Liver (tissue), 3 donors: Measurements from ENCODE around the gene UBE2QL1.

Experiments used
- EGR1 ChIP-seq, 2 donors: IDR thresholded peaks; 2 replicates each; pipeline ENCODE4 v1.6.1; 2016 to 2018; ENCODE audit warnings: antibody characterized with exemption in 2 of 2, low read depth in 2 of 2
- JUND ChIP-seq, 2 donors: IDR thresholded peaks; 2 replicates each; pipeline ENCODE4 v1.6.1; 2016; ENCODE audit warnings: antibody characterized with exemption in 2 of 2
- RAD21 ChIP-seq, 2 donors: IDR thresholded peaks; 2 replicates each; pipeline ENCODE4 v1.6.1; 2016; ENCODE audit warnings: antibody characterized with exemption in 2 of 2, mild to moderate bottlenecking in 2 of 2
- SP1 ChIP-seq: IDR thresholded peaks from 2 replicates; pipeline ENCODE4 v1.6.1; 2018; ENCODE audit warnings: antibody characterized with exemption, mild to moderate bottlenecking
- TF ChIP-seq, protein P1 (sequence below): fragments of 150-350 bp; IDR thresholded peaks from 2 replicates; pipeline ENCODE4 v1.5.1; 2017; ENCODE audit warnings: improper control_type of control experiment, low read depth, low read length; ENCODE audit not compliant: missing input control
- TF ChIP-seq, protein P2 (sequence below): IDR thresholded peaks from 2 replicates; pipeline ENCODE4 v1.6.1; 2016; ENCODE audit warnings: antibody characterized with exemption
- TF ChIP-seq, protein P3 (sequence below): IDR thresholded peaks from 2 replicates; pipeline ENCODE4 v1.6.1; 2016; ENCODE audit warnings: antibody characterized with exemption, mild to moderate bottlenecking
- TF ChIP-seq, protein P4 (sequence below): IDR thresholded peaks from 2 replicates; pipeline ENCODE4 v1.6.1; 2016; ENCODE audit warnings: antibody characterized with exemption
- donor health status: healthy.
- donor health status: healthy.

DNA sequence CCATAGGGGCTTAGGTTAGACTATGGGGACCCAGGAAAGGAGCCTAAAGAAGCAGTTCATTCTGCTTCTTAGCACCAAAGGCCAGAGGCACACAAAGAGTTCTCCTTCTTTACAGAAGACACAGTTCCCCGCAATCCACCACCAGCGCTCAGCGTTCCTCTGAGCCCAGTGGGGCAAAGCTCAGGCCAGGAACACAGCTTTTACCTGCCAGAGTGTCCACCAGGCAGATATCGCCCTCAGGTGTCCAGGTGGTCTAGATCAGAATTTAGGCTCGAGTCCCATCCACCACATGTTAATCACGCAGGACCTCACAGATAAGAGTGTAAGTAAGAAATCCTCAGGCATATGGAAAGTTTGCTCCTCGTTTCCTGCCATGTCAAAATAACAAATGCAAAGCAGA is 53.0 kb downstream of the UBE2QL1 start:
- TF ChIP-seq, protein P1, sequence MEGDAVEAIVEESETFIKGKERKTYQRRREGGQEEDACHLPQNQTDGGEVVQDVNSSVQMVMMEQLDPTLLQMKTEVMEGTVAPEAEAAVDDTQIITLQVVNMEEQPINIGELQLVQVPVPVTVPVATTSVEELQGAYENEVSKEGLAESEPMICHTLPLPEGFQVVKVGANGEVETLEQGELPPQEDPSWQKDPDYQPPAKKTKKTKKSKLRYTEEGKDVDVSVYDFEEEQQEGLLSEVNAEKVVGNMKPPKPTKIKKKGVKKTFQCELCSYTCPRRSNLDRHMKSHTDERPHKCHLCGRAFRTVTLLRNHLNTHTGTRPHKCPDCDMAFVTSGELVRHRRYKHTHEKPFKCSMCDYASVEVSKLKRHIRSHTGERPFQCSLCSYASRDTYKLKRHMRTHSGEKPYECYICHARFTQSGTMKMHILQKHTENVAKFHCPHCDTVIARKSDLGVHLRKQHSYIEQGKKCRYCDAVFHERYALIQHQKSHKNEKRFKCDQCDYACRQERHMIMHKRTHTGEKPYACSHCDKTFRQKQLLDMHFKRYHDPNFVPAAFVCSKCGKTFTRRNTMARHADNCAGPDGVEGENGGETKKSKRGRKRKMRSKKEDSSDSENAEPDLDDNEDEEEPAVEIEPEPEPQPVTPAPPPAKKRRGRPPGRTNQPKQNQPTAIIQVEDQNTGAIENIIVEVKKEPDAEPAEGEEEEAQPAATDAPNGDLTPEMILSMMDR = no peak
- TF ChIP-seq RAD21 (IDR thresholded peaks at IDR 0.05) (no peak), SP1 (no peak), EGR1 (IDR thresholded peaks at IDR 0.05; ENCODE audit: low read depth in 2 of 2) (no peak), JUND (IDR thresholded peaks at IDR 0.05) (no peak)
- TF ChIP-seq, protein P2, sequence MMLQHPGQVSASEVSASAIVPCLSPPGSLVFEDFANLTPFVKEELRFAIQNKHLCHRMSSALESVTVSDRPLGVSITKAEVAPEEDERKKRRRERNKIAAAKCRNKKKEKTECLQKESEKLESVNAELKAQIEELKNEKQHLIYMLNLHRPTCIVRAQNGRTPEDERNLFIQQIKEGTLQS = no peak
- TF ChIP-seq, protein P3, sequence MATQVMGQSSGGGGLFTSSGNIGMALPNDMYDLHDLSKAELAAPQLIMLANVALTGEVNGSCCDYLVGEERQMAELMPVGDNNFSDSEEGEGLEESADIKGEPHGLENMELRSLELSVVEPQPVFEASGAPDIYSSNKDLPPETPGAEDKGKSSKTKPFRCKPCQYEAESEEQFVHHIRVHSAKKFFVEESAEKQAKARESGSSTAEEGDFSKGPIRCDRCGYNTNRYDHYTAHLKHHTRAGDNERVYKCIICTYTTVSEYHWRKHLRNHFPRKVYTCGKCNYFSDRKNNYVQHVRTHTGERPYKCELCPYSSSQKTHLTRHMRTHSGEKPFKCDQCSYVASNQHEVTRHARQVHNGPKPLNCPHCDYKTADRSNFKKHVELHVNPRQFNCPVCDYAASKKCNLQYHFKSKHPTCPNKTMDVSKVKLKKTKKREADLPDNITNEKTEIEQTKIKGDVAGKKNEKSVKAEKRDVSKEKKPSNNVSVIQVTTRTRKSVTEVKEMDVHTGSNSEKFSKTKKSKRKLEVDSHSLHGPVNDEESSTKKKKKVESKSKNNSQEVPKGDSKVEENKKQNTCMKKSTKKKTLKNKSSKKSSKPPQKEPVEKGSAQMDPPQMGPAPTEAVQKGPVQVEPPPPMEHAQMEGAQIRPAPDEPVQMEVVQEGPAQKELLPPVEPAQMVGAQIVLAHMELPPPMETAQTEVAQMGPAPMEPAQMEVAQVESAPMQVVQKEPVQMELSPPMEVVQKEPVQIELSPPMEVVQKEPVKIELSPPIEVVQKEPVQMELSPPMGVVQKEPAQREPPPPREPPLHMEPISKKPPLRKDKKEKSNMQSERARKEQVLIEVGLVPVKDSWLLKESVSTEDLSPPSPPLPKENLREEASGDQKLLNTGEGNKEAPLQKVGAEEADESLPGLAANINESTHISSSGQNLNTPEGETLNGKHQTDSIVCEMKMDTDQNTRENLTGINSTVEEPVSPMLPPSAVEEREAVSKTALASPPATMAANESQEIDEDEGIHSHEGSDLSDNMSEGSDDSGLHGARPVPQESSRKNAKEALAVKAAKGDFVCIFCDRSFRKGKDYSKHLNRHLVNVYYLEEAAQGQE = no peak
- TF ChIP-seq, protein P4, sequence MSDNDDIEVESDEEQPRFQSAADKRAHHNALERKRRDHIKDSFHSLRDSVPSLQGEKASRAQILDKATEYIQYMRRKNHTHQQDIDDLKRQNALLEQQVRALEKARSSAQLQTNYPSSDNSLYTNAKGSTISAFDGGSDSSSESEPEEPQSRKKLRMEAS = no peak
